Dedifferentiated amniotic fluid mesenchymal stem cell (primary cell): ENCODE results near the gene SUMO3.

Experiments
- DNase-seq: peaks from one replicate; pipeline ENCODE4 v3.0.0-alpha.2; 2016; ENCODE audit errors: extremely low spot score

The SUMO3 gene

DNA sequence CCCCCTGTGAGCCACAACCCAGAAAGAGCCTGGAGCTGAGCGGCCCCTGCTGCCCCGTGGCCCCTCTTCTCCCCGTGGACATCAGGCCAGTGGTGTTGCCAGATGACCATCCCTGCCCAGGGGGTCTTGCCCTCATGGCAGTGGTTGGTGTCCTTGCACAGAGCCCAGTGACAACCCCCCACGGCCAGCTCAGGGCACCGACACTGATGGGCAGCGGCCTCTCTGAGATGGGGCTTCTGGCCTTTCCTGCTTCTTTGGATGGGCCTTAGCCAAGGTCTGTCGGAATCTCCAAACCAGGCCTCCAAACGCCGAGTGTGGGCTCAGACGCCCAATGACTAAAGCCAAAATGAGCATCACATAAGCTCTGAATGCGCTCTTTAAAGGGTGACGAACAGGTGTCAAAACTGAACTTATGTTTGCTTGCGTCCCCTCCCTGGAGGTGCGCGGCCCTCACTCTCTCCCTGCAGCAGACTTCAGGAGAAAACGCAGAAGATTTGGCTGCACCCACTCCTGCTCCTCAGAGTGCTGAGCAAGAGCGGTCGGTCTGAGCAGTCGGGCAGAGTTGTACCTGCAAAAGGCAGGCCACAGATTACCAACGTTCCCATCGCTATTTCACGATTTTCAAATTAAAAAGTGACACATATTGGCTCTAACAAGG is 58.1 kb downstream of the SUMO3 start:
- no peak for DNase-seq

DNA sequence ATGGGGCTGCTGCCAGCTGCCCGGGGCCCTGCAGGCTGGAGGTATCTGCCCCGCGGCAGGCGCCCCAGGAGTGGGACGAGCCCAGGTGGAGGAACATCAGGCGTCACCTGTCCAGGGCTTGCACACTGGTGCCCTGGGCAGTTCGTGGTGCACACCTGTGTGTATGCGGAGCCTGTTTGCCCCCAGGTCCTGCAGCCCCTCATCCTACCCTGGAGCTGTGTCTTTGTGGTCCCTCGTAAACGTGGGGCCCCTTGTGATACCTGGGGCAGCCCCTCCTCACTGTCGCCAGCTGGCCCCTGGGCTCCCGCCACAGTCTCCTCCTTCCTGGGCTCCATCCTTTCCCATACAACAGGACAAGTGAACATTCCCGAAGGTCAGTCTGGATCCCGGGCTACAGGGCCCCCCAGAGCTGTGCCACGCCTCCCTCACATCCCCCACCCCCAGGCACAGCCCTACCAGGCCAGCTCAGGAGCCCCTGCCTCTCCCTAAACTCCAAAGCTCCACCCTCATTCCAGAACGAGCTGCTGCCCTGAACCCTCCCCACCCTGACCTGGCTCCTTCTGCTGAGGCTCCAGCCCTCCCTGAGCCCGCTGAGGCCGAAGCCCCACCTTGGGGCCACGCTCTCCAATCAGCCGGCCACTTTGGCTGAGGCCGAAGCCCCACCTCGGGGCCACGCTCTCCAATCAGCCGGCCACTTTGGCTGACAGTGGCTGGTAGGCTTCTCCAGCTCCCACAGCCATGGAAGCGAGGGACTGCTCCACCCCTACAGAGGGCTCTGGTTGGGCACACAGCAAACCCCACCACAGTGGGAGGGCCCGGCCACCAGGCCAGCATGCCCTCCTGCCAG is 58.9 kb downstream of the SUMO3 start:
- DNase-seq, result no peak

DNA sequence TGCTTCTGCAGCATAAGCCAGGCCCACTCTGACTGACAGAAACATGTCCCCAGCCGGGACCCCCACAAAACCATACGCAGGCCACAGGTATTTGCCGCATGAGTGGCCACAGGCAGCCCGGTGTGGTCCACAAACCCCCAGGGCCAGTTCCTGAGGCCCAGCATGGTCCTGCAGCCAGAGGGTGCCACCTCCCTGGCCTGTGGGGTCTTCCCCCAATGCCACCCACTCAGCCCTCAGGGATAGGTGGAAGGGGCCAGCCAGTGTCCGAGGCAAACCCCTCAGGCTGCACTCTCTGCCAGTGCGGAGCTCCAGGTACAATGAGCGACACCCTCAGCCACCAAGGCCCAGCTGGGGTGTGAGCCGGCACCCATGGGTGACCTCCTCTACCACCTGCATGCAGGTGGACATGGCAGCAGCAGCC is 59.7 kb downstream of the SUMO3 start:
- no peak for DNase-seq

DNA sequence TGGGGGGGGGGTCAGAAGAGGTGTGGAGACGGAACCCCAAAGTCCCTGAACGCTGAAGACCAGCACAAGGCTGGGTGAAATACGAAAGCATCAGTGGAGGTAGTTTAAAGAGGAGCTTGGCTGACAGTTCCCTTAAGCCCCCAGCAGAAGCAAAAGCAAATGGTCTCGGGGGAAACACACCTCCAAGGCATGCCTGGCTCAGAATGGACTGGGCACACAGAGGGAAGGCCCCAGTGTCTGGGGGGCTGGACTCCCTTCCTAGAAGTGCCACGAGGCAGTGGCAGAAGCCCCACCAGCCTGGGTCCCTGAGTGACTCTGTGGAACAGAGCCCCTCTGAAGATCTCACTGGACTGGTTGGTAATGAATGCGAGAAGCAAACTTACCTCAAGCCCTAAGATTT is 60.1 kb downstream of the SUMO3 start:
- no peak for DNase-seq

DNA sequence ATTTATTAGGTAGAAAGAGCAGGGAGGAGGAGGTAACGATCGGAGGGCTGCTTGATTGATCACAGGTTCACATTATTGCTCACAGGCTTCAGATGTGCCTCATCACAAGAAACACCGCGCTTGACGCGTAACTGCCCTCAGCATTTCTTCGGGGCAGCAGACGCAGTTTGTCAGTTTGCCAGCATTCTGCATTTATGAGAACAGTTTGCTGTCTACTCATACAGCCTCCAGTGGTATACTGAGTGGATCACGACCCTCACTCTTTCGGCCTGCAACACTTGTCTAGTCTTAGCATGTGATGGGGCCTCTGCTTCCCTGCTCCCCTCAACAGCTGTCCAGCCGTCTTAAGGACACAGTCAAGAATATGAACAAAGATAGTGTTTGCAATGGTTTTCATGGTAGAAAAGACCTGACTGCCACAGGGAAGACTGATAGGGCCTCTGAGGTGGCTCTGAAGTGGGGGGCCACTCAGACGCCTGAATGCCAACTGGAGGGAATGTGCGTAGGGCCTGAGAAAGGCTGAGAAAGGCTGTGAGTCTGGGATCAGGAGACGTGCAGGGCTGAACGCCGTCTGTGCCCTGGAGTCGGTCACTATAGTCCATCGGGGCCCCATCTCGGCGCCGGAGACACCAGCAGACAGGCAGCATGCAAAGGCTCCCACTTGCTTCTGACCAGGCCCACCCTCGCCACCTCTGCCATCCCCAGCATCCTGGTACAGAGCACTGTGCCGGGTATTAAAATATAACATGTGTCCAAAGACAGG is 61.3 kb downstream of the SUMO3 start:
- DNase-seq, result no peak
